Adrenal gland (tissue), 12 donors: Measurements from ENCODE around the gene EHD3. TPM values are rescaled to one million over a fixed set of nuclear protein-coding genes. Genes with fewer than 3 reads are reported as not detected.

Experiments used
- DNase-seq, 7 donors: peaks; one replicate each; pipeline ENCODE4 v3.0.0-alpha.2; 2019 to 2020
- H3K27ac ChIP-seq, 5 donors: fragments of 200-600 bp; sonication (generic) in 4 of 5; 1 replicate in 3 of 5; 2 replicates in 2 of 5; pipeline versions ENCODE4 v1.5.1 to v1.8.0; 2016 to 2020; ENCODE audit warnings: mild to moderate bottlenecking in 1 of 5
- H3K27me3 ChIP-seq: fragments of 200-600 bp; 2 replicates; pipeline ENCODE4 v1.8.0; 2021
- H3K36me3 ChIP-seq, 2 donors: fragments of 200-600 bp; replicated peaks in 1 of 2; 1 replicate in 1 of 2; 2 replicates in 1 of 2; pipeline versions ENCODE4 v1.5.1 to v1.8.0; 2018 to 2022
- H3K4me1 ChIP-seq, 2 donors: fragments of 200-600 bp; replicated peaks in 1 of 2; 1 replicate in 1 of 2; 2 replicates in 1 of 2; pipeline versions ENCODE4 v1.5.1 to v1.8.0; 2018 to 2021
- H3K4me3 ChIP-seq, 4 donors: fragments of 200-600 bp; sonication (generic) in 3 of 4; one replicate each; pipeline ENCODE4 v1.5.1; 2016 to 2018
- H3K9me3 ChIP-seq, 3 donors: fragments of 200-600 bp; sonication (generic) in 1 of 3; replicated peaks in 1 of 3; 1 replicate in 2 of 3; 2 replicates in 1 of 3; pipeline versions ENCODE4 v1.5.1 to v1.8.0; 2016 to 2021
- POLR2A ChIP-seq, 2 donors: fragments of 450-650 bp; IDR thresholded peaks; one replicate each; pipeline ENCODE4 v1.6.1; 2017; ENCODE audit warnings: antibody characterized with exemption in 2 of 2, mild to moderate bottlenecking in 2 of 2, moderate library complexity in 1 of 2
- WGBS, 4 donors: extraction: QIAGEN DNeasy Blood & Tissue Kit in 2 of 4; methylation state at CpG; one replicate each; pipeline versions ENCODE4 v1.1.5 to v1.1.7; 2013 to 2017; 5-methylcytosine and 5-hydroxymethylcytosine counted together
- intact Hi-C, 2 donors: fragments of 100-400 bp; cut with DNase I; formaldehyde crosslinking; loops; one replicate each; pipeline versions ENCODE4 v1.14.1 to v1.15.0; 2022 to 2023
- polyA plus RNA-seq, 3 donors: library from polyadenylated mRNA; stranded (reverse); fragments of 200-250 nt in 2 of 3; fragments of 350-450 nt in 1 of 3; fragmentation: Illumina TruSeq in 1 of 3; extraction: RNeasy Lipid Tissue Mini Kit (QIAGEN cat#74804) in 1 of 3; gene quantifications; one replicate each; pipeline ENCODE4 v1.2.3, GENCODE V29; 2013 to 2014
- total RNA-seq, 9 donors: library from RNA; depleted of rRNA in 4 of 9; stranded (reverse); fragments of >200 nt in 4 of 9; fragments of 120-200 nt in 1 of 9; fragmentation: NEBNext Ultra II Directional in 1 of 9; extraction: Animal tissue kit (Norgen Biotek cat#: 25700) in 1 of 9; gene quantifications; one replicate each; pipeline versions ENCODE4 v1.1.0 to v1.2.4, GENCODE V29; 2013 to 2023
- TF ChIP-seq, protein P1 (sequence below), 6 experiments: fragments of 450-650 bp in 4 of 6; fragments of 200-600 bp in 2 of 6; sonication (generic) in 1 of 6; IDR thresholded peaks; 1 replicate in 5 of 6; 2 replicates in 1 of 6; pipeline versions ENCODE4 v1.5.1 to v1.8.0; 2016 to 2021; ENCODE audit warnings: antibody characterized with exemption in 6 of 6, mild to moderate bottlenecking in 2 of 6, moderate library complexity in 1 of 6
- donor health status: healthy with polysubstance abuse.
- donor health status: Bipolar disorder and iron deficiency.
- donor health status: DM: yes; HTN: yes; CAD: no.
- donor health status: DM: no; HTN: no; CAD: no.
- donor health status: DM: no; HTN: no; CAD: no.
- donor health status: DM: yes; HTN: yes; CAD: no.

EHD3 gene
- total and polyA plus RNA-seq, 12 donors, result 4.6 to 51.9 (median 22.3) TPM

DNA sequence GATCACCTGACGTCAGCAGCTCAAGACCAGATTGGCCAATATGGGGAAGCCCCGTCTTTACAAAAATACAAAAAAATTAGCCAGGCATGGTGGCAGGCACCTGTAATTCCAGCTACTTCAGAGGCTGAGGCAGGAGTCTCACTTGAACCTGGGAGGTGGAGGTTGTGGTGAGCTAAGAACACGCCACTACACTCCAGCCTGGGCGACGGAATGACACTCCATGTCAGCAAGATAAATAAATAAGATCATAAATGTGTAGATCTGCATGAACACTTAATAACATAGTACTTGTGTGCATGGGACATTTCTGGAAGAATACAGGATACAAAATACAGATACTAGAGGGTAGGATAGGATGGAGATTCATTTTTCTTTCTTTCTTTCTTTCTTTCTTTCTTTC lies 9.1 kb downstream of the EHD3 start:
- H3K4me3 ChIP-seq, result no peak overlapping the region
- H3K36me3 ChIP-seq, result peaks cover 0 to 14% of the 10 kb centered on the region in 2 donors
- intact Hi-C loops, result loop anchor here in 1 of 2 donors (10.0 kb wide), 1 partner anchor 72 kb away; no protein-coding TSS in a partner anchor
- H3K9me3 ChIP-seq, result no peaks in the 10 kb centered on the region
- no peak for DNase-seq
- 88 to 98% (median 91%) methylated on average over 5 of the region's 5 CpGs for WGBS, 4 donors
- TF ChIP-seq, protein P1, sequence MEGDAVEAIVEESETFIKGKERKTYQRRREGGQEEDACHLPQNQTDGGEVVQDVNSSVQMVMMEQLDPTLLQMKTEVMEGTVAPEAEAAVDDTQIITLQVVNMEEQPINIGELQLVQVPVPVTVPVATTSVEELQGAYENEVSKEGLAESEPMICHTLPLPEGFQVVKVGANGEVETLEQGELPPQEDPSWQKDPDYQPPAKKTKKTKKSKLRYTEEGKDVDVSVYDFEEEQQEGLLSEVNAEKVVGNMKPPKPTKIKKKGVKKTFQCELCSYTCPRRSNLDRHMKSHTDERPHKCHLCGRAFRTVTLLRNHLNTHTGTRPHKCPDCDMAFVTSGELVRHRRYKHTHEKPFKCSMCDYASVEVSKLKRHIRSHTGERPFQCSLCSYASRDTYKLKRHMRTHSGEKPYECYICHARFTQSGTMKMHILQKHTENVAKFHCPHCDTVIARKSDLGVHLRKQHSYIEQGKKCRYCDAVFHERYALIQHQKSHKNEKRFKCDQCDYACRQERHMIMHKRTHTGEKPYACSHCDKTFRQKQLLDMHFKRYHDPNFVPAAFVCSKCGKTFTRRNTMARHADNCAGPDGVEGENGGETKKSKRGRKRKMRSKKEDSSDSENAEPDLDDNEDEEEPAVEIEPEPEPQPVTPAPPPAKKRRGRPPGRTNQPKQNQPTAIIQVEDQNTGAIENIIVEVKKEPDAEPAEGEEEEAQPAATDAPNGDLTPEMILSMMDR (IDR thresholded peaks at IDR 0.05), result no peak
- no peak for TF ChIP-seq POLR2A (IDR thresholded peaks at IDR 0.05)
- peaks cover 0 to 5% of the 10 kb centered on the region in 2 donors for H3K4me1 ChIP-seq
- H3K27ac ChIP-seq, result no peak overlapping the region
- no peaks in the 10 kb centered on the region for H3K27me3 ChIP-seq

DNA sequence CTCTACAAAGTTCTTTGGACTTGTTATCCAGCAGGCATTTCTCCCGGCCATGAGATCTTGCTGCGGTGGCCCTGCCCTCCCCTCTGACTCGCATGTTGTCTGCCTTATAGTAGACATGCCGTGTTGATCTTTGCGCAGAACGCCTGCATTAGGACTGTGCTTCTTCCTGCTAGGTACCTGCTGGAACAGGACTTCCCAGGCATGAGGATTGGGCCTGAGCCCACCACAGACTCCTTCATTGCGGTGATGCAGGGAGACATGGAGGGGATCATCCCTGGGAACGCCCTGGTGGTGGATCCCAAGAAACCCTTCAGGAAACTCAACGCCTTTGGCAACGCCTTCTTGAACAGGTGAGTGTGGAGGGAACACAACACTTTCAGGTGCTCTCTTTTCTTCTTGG lies 10.1 kb downstream of the EHD3 start:
- 93 to 100% (median 96%) methylated on average over 9 to 10 of the region's 10 CpGs for WGBS, 4 donors

DNA sequence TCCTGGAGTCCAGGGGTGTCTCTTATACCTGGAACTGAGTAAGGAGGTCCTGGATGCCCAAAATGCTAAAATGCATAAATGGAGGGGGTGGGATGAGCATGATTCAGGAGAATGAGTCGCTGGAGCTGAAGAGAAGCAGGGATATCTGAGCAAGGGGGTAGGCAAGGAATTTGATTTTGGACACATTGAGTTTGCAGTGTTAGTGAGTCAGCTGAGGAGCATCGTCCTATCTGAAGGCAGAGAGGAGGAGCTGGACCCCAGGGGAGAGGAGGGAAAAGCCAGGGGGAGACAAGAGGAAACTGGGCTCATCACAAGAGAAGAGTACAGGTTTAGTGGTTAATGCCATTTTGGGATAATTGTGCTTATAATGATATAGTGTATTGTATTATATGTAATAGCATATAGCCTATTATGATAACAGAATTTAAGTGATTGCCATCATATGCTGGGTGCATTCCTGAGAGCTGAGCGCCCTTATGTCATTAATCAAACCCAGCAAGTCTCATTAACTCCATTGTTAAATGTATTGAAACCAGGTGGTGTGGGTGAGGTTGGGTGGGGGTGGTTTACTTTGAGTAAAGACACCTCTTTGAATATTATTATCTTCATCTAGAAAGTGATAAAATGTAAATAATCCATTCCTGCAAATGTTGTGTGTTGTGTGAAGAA lies 12.4 kb downstream of the EHD3 start:
- no peaks in the 10 kb centered on the region for H3K27me3 ChIP-seq
- H3K9me3 ChIP-seq, result no peaks in the 10 kb centered on the region
- no peak for DNase-seq
- TF ChIP-seq POLR2A (IDR thresholded peaks at IDR 0.05), result no peak
- TF ChIP-seq, protein P1 (IDR thresholded peaks at IDR 0.05), result no peak
- WGBS, 4 donors, result 84 to 87% (median 85%) methylated on average over 3 of the region's 3 CpGs
- intact Hi-C loops, result loop anchor here in 1 of 2 donors (10.0 kb wide), 1 partner anchor 68 kb away; no protein-coding TSS in a partner anchor
- H3K36me3 ChIP-seq, result peaks cover 0 to 20% of the 10 kb centered on the region in 2 donors
- no peaks in the 10 kb centered on the region for H3K4me1 ChIP-seq
- H3K4me3 ChIP-seq, result no peak overlapping the region
- no peak overlapping the region for H3K27ac ChIP-seq

More for the DNA sequence above, 10.1 kb downstream of the EHD3 start:
- no peak for DNase-seq
- Histone ChIP-seq H3K27me3 (no peaks in the 10 kb centered on the region), H3K9me3 (no peaks in the 10 kb centered on the region), H3K4me1 (peaks cover 0 to 5% of the 10 kb centered on the region in 2 donors), H3K36me3 (peaks cover 0 to 20% of the 10 kb centered on the region in 2 donors), H3K4me3 (no peak overlapping the region), H3K27ac (no peak overlapping the region)
- intact Hi-C loops, result loop anchor here in 1 of 2 donors (10.0 kb wide), 1 partner anchor 71 kb away; no protein-coding TSS in a partner anchor
- TF ChIP-seq, protein P1 (IDR thresholded peaks at IDR 0.05), result no peak
- TF ChIP-seq POLR2A (IDR thresholded peaks at IDR 0.05), result no peak

DNA sequence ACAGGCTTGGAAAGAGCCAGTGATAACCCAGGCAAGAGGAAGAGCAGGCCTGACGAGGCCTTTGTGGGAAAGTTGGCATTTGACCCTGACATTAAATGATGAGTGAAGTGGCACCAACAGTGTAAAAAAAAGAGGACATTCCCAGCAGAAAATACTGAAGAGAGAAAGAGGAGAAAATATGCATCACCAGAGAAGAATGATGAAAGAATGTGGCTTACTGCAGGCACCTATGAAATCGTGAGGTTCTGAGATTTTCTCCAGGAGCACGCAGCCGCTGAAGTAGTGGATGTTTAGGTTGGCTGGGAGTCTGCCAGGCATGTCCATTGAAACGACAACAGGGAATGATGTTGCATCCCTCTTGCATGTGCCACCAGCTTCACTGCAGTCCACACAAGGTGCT lies 13.8 kb downstream of the EHD3 start:
- H3K4me1 ChIP-seq, result no peaks in the 10 kb centered on the region
- DNase-seq, result peak in 1 of 7 donors; percentile 20
- peaks cover 0 to 20% of the 10 kb centered on the region in 2 donors for H3K36me3 ChIP-seq
- no peaks in the 10 kb centered on the region for H3K9me3 ChIP-seq
- TF ChIP-seq, protein P1 (IDR thresholded peaks at IDR 0.05), result no peak
- no peak for TF ChIP-seq POLR2A (IDR thresholded peaks at IDR 0.05)
- H3K27me3 ChIP-seq, result no peaks in the 10 kb centered on the region
- no peak overlapping the region for H3K27ac ChIP-seq
- intact Hi-C loops, result loop anchor here in 1 of 2 donors (10.0 kb wide), 1 partner anchor 67 kb away; no protein-coding TSS in a partner anchor
- WGBS, 4 donors, result 83 to 91% (median 87%) methylated on average over 5 of the region's 5 CpGs
- H3K4me3 ChIP-seq, result no peak overlapping the region
